ENCODE results near the gene STUM. TPM values are rescaled to one million over a fixed set of nuclear protein-coding genes. Genes with fewer than 3 reads are reported as not detected.
A peak's percentile ranks its signal among the peaks of the same experiment; 100 is the strongest.
"Not testable (repeated sequence)": the region's sequence is repeated elsewhere in the genome, so short reads cannot be mapped to it uniquely, and the experiment has no call there.

The STUM gene
- total RNA-seq, 1 donor from 2014 or later, result 3.0 TPM

DNA sequence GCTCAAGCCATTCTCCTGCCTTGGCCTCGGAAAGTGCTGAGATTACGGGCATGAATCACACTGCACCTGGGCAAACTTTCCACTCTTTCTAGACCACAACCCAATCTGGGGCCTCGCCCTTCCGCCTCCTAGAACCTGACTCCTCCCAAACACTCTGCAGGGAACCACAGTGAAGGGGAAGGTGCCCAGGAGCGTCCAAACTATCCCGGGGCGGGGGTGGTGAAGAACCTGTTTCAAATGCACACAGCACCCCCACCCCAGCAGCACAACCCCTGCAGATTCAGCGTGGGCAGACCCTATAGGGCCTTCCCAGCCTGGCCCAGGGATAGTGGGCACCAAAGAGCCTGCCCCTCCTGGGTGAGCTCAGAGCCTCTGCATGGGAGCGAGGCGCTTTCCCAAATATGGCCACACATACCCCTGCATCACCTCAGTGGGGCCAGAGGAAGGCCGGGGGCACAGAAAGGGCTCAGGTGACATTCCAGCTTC is 86.9 kb downstream of the STUM start:
- Histone ChIP-seq H3K4me1 (peaks cover 3 to 14% of the 10 kb centered on the region in 2 donors), H3K27ac (no peak overlapping the region), H3K4me3 (no peak overlapping the region), H3K9me3 (no peaks in the 10 kb centered on the region), H3K27me3 (no peaks in the 10 kb centered on the region), H3K36me3 (peaks cover 7 to 30% of the 10 kb centered on the region in 2 donors)
- intact Hi-C loops (cut with DNase I), result loop anchor here (2.0 to 10.0 kb wide), 3 partner anchors 42 to 101 kb away; partner anchors contain the start of gene STUM
- TF ChIP-seq CTCF (IDR thresholded peaks at IDR 0.05), result no peak
- peak in 1 of 2 donors; percentile 56 for DNase-seq (ENCODE audit: low spot score in 2 of 2)

DNA sequence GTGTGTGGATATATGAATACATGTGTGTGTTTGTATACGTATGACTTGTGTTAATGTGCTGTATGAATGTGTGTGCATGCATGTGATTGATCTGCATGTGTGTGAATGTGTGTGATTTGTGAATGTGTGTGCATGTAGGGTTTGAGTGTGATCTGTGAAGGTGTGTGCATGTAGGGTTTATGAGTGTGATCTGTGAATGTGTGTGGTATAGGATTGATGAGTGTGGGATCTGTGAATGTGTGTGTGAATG is 88.2 kb downstream of the STUM start:
- H3K27me3 ChIP-seq, result no peaks in the 10 kb centered on the region
- H3K36me3 ChIP-seq, result peaks cover 11 to 35% of the 10 kb centered on the region in 2 donors
- H3K4me3 ChIP-seq, result no peak overlapping the region
- H3K27ac ChIP-seq, result no peak overlapping the region
- no peak for DNase-seq (ENCODE audit: low spot score in 2 of 2)
- TF ChIP-seq CTCF (IDR thresholded peaks at IDR 0.05), result no peak
- intact Hi-C loops (cut with DNase I), result loop anchor here (5.0 to 10.0 kb wide), 2 partner anchors 41 to 92 kb away; partner anchors contain the start of gene STUM
- peaks cover 3 to 14% of the 10 kb centered on the region in 2 donors for H3K4me1 ChIP-seq
- H3K9me3 ChIP-seq, result no peaks in the 10 kb centered on the region

DNA sequence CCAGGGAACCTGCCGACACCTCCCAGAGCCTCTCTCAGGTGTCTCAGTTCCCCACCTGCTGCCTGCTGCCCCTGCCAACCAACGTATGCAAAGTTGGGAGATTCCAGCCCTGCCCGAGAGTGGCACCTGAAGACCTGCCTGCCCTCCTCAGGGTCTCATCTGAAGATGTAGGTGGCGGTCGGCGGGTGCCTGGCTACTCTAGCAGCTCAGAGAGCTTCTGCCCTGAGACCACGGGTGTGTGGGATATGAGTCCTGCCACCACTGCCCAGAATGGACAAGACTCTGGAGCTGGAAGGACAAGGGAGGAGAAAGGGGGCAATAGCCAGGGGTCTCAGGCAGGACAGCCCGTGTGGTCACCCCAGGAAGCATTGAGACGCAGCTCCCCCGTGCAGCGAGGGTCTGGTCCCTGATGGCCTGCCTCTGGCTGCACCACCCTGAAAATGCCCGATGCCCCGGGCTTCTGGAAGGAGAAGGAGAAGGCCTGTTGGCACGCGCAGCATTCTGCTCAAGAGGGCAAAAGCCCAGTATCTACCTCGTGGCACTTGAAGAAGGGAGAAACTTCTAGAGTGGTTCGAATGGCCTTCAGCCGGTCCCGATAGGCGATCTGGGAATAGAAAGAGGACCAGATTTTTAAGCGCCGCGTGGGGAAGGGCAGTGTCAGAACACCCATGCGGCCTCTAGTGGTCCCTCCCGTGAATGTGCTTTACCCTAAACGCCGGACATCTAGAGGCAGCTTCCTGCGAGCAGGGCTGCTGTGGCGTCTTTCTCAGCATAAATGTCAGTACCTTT is 88.8 kb downstream of the STUM start:
- Histone ChIP-seq H3K4me1 (peaks cover 3 to 14% of the 10 kb centered on the region in 2 donors), H3K27me3 (no peaks in the 10 kb centered on the region), H3K27ac (peak overlapping the region; percentile 1), H3K9me3 (no peaks in the 10 kb centered on the region), H3K4me3 (no peak overlapping the region), H3K36me3 (peaks cover 13 to 38% of the 10 kb centered on the region in 2 donors)
- peak; percentile 6 to 75 for DNase-seq (ENCODE audit: low spot score in 2 of 2)
- intact Hi-C loops (cut with DNase I), result loop anchor here (5.0 to 10.0 kb wide), 2 partner anchors 40 to 93 kb away; partner anchors contain the start of gene STUM
- TF ChIP-seq CTCF (IDR thresholded peaks at IDR 0.05), result peak; percentile 12 to 61 (median 52)

DNA sequence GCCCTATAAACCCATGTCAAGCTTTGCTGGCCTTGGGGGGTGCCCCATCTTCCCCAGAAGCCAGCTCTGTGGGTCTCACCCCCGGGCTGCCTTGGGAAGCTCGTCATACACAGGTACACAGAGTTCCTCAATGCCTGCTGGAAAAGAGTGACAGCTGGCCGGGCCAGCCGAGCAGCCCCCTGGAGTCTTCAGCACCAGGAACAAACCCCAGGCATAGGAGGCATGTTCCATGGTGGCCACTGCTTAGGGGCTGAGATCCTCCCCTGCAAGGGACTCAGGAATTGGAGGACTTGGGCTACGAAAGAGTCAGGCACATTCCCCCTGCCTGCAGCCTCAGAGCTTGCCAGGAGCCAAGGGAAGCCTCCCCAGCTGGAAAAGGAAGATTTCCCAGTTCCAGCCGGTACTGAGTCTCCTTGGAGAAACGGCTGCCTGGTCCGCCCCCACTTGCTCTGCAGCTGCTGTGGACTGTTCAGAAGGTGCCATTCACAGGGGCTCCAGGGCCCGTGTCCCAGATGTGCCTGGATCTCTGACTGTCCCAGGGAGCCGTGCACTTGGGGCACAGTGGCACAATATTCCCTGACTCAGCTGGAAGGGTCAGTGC is 89.5 kb downstream of the STUM start:
- intact Hi-C loops (cut with DNase I), result loop anchor here (5.0 to 10.0 kb wide), 2 partner anchors 39 to 93 kb away; partner anchors contain the start of gene STUM
- Histone ChIP-seq H3K4me3 (no peak overlapping the region), H3K36me3 (peaks cover 13 to 38% of the 10 kb centered on the region in 2 donors), H3K27me3 (no peaks in the 10 kb centered on the region), H3K27ac (peak overlapping the region; percentile 1), H3K9me3 (no peaks in the 10 kb centered on the region), H3K4me1 (peaks cover 3 to 14% of the 10 kb centered on the region in 2 donors)
- TF ChIP-seq CTCF (IDR thresholded peaks at IDR 0.05), result no peak
- peak; percentile 6 to 60 for DNase-seq (ENCODE audit: low spot score in 2 of 2)

DNA sequence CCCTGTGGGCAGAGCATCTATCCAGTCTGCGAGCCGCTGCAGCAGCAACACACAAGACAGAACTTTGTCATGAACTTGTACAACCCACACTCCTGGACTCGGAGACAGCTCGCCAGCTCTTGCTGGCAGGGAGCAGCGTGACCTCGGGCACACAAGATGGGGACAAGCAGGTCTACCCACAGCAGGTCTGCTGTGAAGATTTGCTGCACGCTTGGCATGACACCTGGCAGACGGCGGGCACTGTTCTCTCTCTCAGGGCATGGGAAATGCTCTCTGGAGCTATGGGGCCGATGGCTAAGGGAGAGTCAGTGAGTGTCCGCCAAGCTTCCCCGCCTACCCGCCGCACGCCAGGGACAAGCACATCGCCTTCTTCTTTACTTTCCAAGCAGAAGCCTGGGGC is 90.0 kb downstream of the STUM start:
- no peak for TF ChIP-seq CTCF (IDR thresholded peaks at IDR 0.05)
- Histone ChIP-seq H3K4me1 (peaks cover 3 to 10% of the 10 kb centered on the region in 2 donors), H3K9me3 (no peaks in the 10 kb centered on the region), H3K27me3 (no peaks in the 10 kb centered on the region), H3K4me3 (no peak overlapping the region), H3K27ac (peak overlapping the region in 1 of 2 donors; percentile 1), H3K36me3 (peaks cover 13 to 38% of the 10 kb centered on the region in 2 donors)
- DNase-seq (ENCODE audit: low spot score in 2 of 2), result peak; percentile 5 to 48
- intact Hi-C loops (cut with DNase I), result loop anchor here (5.0 to 10.0 kb wide), 2 partner anchors 39 to 94 kb away; partner anchors contain the start of gene STUM

DNA sequence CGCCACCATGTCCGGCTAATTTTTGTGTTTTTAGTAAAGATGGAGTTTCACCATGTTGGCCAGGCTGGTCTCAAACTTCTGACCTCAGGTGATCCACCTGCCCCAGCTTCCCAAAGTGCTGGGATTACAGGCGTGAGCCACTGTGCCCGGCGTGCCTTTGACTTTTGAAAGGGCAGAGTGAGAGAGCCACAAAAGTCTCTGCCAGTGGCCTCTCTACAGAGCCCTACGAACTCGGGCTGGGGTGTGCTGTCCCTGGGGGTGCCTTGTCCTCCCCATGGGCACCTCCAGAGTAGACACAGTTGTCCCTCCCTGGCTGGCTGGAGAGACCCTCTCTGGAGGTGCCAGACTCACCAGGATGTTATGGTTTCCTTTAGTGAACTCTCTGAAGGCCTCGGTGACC is 90.6 kb downstream of the STUM start:
- H3K9me3 ChIP-seq; H3K4me3 ChIP-seq; H3K27me3 ChIP-seq; H3K4me1 ChIP-seq; DNase-seq (ENCODE audit: low spot score in 2 of 2); H3K27ac ChIP-seq: not testable (repeated sequence)
- peaks cover 13 to 38% of the 10 kb centered on the region in 2 donors for H3K36me3 ChIP-seq
- intact Hi-C loops (cut with DNase I), result loop anchor here (5.0 to 10.0 kb wide), 2 partner anchors 38 to 94 kb away; partner anchors contain the start of gene STUM
